ENCODE data around the gene GIPC3.

GRCh38 chr19:3576696-3577443 is 8.4 kb upstream of the GIPC3 start:
- TF ChIP-seq CTCF (IDR thresholded peaks at IDR 0.05) (no peak), POLR2A (IDR thresholded peaks at IDR 0.05) (no peak)
